GM12873 (cell line): ENCODE measurements around the gene METTL5.

Experiments used
- CTCF ChIP-seq: IDR thresholded peaks from 2 replicates; pipeline ENCODE4 v1.5.1; 2012; ENCODE audit warnings: low read depth, mild to moderate bottlenecking, moderate library complexity, low read length, control low read depth; ENCODE audit not compliant: insufficient read depth; ENCODE audit errors: missing control alignments

The METTL5 gene

GRCh38 chr2:169834401-169834800, 9.7 kb upstream of the METTL5 start:
- TF ChIP-seq CTCF, result no peak

- TF ChIP-seq CTCF, result no peak
Observed at GRCh38 chr2:169828141-169828811, 3.6 kb upstream of the METTL5 start.

- TF ChIP-seq CTCF, result no peak
Observed at GRCh38 chr2:169827272-169828140, 2.8 kb upstream of the METTL5 start, which contains the start of gene UBR3. TSS of gene UBR3 (plus strand) at chr2:169827454. CDS start at chr2:169827508, 54 bp downstream.

GRCh38 chr2:169823996-169824372, 721 bp downstream of the METTL5 start:
- no peak for TF ChIP-seq CTCF

GRCh38 chr2:169822785-169823392, 1.8 kb downstream of the METTL5 start:
- TF ChIP-seq CTCF, result no peak

- TF ChIP-seq CTCF, result no peak
Observed at GRCh38 chr2:169822036-169822435, 2.7 kb downstream of the METTL5 start.

GRCh38 chr2:169819106-169819505, 5.6 kb downstream of the METTL5 start:
- TF ChIP-seq CTCF, result no peak
